NCI-H2029 treated with DMSO at 0.1 percent for 48 hours (cell line): ENCODE results near the gene TNIP1.
A peak's percentile ranks its signal among the peaks of the same experiment; 100 is the strongest.

Experiments
- DNase-seq: peaks from one replicate; lab custom pipeline; 2025; lab: John Stamatoyannopoulos, UW

TNIP1 gene, protein sequence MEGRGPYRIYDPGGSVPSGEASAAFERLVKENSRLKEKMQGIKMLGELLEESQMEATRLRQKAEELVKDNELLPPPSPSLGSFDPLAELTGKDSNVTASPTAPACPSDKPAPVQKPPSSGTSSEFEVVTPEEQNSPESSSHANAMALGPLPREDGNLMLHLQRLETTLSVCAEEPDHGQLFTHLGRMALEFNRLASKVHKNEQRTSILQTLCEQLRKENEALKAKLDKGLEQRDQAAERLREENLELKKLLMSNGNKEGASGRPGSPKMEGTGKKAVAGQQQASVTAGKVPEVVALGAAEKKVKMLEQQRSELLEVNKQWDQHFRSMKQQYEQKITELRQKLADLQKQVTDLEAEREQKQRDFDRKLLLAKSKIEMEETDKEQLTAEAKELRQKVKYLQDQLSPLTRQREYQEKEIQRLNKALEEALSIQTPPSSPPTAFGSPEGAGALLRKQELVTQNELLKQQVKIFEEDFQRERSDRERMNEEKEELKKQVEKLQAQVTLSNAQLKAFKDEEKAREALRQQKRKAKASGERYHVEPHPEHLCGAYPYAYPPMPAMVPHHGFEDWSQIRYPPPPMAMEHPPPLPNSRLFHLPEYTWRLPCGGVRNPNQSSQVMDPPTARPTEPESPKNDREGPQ

DNA sequence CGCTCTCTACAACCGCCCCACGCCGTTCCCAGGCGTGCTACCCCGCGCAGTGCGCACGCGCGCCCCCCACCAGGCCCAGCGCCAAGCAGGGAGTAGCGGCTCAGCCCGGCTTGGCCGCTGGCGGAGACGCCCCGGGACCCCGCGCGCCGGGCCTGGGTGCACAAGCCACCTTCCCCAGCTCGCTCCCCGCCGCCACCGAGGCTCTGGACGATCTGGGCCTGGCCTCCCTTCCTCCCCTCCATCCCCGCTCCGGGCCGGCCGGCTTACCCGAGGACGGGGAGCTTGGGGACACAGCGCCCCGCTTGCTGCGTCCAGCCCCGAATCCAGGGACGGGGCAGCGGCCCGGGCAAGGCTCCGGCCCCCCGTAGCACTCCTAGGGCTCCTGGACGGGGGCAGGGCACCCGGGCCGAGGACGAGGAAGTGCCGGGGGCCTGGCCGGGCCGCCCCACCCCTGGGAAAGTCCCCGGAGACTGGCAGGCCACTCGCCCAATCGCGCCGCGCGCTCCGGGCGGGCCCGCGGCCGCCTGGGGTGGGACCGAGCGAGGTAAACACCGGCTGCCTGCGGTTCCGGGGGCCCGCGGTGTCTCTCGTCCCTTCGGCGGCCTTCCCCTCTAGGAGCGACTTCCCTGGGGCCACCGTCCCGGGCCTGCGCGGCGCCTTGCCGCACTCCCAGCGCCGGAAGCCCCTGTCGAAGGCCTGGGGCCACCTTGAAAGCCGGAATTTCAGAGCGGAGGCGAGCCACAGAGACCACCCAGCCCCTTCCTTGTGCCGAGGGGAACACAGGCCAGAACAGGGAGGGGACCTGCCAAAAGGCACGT is at the start of gene TNIP1:
Gene TNIP1 (minus strand): TSS at position 422 of the 818 bp plus-strand sequence. CDS start 15,939 bp downstream, outside the sequence.
- peak; percentile 57 for DNase-seq

GRCh38 chr5:151130235-151130921 is 49.5 kb upstream of the TNIP1 start:
- no peak for DNase-seq

DNA sequence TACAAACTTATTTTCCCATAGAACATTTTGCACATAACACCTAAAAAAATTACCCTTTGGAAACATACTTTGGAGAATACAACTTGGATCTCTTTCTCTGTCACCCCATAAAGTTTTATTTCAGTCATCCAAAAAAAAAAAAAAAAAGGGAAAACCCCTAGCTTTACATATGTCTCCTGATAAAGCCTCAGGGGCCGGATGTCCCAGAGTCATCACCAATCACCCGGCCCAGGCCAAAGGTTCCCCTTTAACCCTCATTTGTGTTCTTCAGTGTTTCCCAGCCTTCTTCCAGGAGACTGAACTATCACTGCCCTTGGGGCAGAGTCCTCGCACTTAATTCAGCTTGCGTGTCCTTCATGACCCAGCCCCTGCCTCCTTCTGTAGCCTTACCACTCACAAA is 48.0 kb upstream of the TNIP1 start:
- no peak for DNase-seq

DNA sequence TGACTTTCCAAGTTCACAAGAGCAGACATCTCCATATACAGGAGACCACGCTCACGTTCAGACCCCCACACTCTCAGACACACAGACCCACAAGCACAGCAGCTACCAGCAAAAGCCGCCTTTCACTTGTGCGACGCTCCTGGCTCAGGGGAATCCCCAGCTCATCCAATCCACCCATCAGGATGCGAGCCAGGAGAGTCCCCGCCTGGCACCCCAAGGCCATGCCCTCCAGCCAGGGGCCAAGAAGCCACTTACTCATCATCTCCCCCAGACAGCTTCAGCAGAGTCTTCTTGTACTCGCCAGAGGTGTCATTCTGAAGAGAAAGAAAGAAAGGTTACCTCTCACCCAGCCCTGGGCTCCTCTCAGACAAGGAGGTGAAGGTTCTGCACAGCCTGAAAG is 47.1 kb upstream of the TNIP1 start:
- DNase-seq, result no peak

GRCh38 chr5:151126199-151126645 is 45.4 kb upstream of the TNIP1 start:
- DNase-seq, result peak; percentile 21

DNA sequence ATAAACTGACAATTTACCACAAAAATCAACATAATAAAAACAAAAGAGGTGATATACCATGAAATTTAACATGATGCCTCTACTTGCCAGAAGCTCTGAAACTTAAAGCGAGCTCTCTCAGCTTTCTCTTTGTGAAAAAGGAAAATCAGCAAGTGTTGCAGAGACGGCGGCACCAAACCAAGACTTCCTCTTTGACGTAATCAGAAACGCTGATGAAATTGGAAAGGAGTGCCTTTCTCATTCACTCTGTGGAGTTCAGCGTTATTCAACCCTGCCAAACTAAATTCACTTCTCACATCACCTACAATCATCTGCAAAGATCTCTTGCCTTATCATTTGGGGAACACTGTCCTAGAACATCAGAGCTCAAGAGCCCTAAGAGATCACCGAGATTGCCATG is 44.6 kb upstream of the TNIP1 start:
- DNase-seq, result no peak

DNA sequence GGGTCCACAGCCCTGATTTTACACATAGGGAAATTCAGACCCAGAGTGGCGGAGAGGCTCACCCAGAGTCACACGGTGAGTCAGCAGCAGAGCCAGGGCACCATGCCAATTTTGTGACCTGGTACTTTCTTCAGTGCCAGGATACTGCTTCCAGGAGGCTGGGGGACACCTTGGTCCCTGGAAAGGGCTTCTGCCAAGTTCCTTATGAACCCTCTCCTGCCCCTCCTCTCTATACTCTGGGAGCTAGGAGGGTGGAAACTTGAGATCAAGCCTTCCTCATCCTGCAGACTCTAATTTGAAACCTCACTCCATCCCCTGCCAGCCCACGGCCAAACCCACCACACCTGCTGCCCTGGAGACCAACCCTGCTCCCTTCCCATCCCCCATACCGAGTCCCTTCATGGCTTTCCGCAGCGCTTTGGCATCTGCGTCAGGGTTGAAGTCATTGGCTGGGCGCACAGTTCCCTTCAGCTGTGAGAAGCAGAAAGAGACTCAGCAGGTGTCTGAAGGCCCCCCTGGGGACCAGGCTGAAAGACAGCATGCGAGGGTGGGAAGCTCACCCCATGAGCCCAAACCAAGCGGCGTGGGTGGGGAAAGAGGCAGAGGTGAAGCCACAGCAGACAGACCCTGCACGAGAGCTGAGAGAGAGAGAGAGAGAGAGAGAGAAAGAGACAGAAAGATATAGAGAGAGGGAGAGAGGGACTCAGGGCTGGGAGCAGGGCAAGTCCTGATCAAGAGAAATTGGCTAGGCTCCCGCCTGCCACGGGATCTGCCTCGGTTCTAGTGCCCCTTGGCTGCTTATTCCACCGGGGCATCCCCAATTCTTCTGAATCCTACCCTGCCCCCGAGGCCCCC is 43.3 kb upstream of the TNIP1 start:
- DNase-seq, result no peak

- DNase-seq, result no peak
Measured at GRCh38 chr5:151122828-151123227, 42.0 kb upstream of the TNIP1 start.

GRCh38 chr5:151121665-151122064 is 40.8 kb upstream of the TNIP1 start:
- DNase-seq, result no peak

DNA sequence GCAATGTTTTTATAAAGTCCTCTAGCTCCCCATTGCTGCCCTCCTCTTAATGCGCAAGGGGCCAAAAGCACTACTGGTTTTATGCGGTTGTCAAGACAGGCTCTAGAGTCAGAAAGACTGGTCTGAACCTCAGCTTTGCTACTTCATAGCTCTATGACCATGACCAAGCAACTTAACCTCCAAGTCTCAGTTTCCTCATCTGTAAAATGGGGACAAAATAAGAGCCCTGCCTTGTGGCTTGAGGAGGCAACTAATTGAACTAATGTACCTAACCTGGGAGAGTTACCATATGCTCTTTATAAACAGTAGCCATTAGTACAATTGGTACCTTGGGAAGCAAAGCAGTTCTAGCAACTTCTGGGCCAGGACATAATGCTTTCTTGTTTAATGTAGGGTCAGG is 40.3 kb upstream of the TNIP1 start:
- no peak for DNase-seq

DNA sequence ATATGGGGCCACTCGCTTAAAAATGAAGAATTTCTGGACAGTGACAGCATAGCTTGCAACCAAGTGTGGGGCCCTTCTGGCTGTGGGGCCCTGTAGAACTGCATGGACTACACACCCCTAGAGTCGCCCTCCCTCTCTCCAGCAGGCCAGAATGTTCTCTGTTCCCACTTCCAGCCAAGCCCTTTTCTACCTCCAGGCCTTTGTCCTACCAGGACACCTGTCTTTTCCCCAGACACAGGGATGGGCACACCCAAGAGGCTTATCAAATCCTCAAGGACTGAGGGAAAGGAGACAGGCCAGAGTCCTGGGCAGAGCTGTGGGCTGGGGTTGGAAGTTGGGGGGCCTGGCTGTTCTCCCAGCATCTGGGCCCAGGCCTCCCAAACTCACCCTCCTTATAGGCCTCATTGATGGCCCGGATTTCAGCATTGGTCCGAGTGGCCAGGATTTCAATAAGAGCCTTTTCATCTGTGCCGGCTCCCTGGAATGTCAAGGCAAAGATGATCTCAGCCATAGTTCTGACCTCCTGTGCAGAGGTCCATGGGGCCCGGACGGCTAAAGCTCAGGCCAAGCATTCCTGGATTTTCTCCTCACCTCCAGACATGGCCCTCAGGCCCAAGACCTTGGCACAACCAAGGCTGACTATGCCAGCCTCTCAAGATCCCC is 38.2 kb upstream of the TNIP1 start:
- no peak for DNase-seq

DNA sequence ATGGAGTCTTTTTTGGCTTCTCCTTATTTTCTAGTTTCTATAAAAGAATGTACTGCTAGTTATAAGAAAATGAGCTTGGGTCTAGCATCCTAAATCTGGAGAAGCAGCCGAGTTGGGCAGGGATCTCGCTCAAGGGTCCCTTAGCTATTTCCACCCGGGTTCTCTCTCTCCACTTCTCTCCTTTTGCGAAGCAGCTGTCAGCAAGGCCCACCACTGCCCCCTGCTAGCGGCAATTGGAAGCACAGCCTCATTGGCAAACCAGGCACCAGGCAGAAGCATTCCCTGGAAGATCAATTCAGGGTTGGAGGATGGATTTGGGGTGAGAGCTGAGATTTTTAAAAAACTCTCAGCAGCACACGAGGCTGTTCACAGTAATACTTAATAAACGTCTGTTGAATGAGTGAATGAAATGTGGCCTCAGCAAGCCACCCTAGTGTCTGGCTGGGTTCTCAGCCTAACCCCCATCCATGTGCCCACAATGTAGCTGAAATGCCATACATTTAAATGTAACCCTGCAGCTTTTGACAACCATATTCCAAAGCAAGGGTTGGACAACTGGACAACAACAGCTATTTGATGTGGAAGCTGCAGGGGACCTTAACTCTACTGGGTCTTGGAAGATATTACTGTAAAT is 34.6 kb upstream of the TNIP1 start:
- DNase-seq, result peak; percentile 18

- DNase-seq, result no peak
Measured at GRCh38 chr5:151113651-151114050, 32.8 kb upstream of the TNIP1 start.

GRCh38 chr5:151110992-151111391 is 30.2 kb upstream of the TNIP1 start:
- no peak for DNase-seq

- no peak for DNase-seq
Measured at GRCh38 chr5:151110122-151110681, 29.4 kb upstream of the TNIP1 start.

- no peak for DNase-seq
Measured at GRCh38 chr5:151108566-151108965, 27.7 kb upstream of the TNIP1 start.

- DNase-seq, result no peak
Measured at GRCh38 chr5:151107738-151108520, 27.1 kb upstream of the TNIP1 start.

DNA sequence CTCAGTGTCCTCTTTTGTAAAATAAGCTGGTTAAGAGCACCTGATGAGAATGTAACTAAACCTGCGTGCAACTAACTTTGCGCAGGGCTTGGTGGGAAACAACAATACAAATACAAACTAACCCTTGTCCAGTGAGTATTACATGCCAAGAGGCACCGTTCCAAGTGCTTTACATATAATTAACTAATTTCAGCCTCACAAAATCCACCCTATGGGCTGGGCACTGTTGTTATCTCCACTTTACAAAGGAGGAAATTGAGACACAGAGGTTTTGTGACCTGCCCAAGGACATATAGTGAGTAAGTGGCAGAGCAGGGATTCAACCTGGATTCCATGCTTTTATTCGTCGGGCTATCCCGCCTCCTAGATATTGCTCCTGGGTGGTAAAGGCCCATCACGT is 26.2 kb upstream of the TNIP1 start:
- DNase-seq, result no peak

DNA sequence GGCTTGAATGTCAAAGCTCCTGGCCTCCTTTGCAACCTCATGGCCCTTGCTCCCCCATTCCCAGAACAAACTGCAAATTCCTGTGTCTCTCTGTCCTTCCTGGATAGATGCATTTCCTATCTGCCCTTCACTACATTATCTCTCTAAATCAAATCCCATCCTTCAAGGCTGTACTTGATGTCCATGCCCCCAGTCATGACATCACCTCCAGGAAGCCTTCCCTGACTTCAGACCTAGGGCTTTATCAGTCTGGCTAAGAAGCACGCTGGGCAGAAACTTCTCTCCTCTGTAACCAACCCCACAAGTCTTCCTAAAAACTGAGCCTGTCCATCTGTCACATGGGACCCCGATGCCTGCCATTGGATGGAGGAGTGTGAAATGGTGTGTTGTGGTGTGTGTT is 25.7 kb upstream of the TNIP1 start:
- no peak for DNase-seq
